Endothelial cell of umbilical vein (primary cell): Measurements from ENCODE around the gene CAMK2D.
A peak's percentile ranks its signal among the peaks of the same experiment; 100 is the strongest.

ENCODE experiments used
- EZH2 ChIP-seq: IDR thresholded peaks from 2 replicates; pipeline ENCODE4 v1.6.1; 2012; ENCODE audit warnings: borderline replicate concordance, low read depth, mild to moderate bottlenecking, moderate library complexity, low read length, inconsistent platforms; ENCODE audit not compliant: severe bottlenecking
- JUN ChIP-seq: IDR thresholded peaks from 2 replicates; pipeline ENCODE4 v1.6.1; 2011; ENCODE audit warnings: borderline replicate concordance, low read depth; ENCODE audit not compliant: insufficient read length, insufficient read depth
- MYC ChIP-seq: IDR thresholded peaks from one replicate; pipeline ENCODE4 v1.6.1; 2011; ENCODE audit warnings: mild to moderate bottlenecking, low read depth, low read length
- POLR2A ChIP-seq: IDR thresholded peaks from 2 replicates; pipeline ENCODE4 v1.6.1; 2012; ENCODE audit warnings: low read depth, mild to moderate bottlenecking, control low read depth, low read length
- POLR2AphosphoS5 ChIP-seq: IDR thresholded peaks from 2 replicates; pipeline ENCODE4 v1.6.1; 2012; ENCODE audit warnings: low read depth, mild to moderate bottlenecking, control low read depth, low read length, moderate library complexity; ENCODE audit not compliant: insufficient read depth
- TF ChIP-seq, protein P1 (sequence below), 2 donors: IDR thresholded peaks; 1 replicate in 1 of 2; 2 replicates in 1 of 2; pipeline ENCODE4 v1.5.1; 2011; ENCODE audit warnings: low read length in 2 of 2, mild to moderate bottlenecking in 2 of 2, moderate library complexity in 2 of 2, control low read depth in 1 of 2, inconsistent platforms in 1 of 2, low read depth in 1 of 2; ENCODE audit not compliant: insufficient read depth in 1 of 2; ENCODE audit errors: extremely low read depth in 1 of 2
- TF ChIP-seq, protein P2 (sequence below): IDR thresholded peaks from 2 replicates; pipeline ENCODE4 v1.6.1; 2011; ENCODE audit not compliant: insufficient read depth, insufficient read length

DNA sequence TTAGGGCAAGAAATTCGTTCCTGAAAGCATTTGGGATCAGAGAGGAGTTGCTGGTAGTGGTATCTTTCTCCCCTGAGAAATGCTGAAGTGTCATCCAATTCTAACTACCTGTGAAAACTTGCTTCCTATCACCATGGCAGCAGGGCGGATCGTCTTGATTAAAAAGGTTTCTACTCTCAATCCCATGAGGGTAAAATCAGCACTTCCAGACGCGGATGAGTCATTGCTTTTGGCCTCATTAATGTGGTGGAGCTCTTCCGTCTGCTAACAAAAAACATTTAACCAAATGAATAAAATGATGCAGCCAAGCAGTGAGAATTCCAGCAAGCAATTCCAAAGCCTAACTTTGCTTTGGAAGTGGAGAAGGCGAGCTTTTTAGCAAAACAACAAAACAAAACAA is 325.6 kb downstream of the CAMK2D start:
- TF ChIP-seq, protein P1, sequence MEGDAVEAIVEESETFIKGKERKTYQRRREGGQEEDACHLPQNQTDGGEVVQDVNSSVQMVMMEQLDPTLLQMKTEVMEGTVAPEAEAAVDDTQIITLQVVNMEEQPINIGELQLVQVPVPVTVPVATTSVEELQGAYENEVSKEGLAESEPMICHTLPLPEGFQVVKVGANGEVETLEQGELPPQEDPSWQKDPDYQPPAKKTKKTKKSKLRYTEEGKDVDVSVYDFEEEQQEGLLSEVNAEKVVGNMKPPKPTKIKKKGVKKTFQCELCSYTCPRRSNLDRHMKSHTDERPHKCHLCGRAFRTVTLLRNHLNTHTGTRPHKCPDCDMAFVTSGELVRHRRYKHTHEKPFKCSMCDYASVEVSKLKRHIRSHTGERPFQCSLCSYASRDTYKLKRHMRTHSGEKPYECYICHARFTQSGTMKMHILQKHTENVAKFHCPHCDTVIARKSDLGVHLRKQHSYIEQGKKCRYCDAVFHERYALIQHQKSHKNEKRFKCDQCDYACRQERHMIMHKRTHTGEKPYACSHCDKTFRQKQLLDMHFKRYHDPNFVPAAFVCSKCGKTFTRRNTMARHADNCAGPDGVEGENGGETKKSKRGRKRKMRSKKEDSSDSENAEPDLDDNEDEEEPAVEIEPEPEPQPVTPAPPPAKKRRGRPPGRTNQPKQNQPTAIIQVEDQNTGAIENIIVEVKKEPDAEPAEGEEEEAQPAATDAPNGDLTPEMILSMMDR (IDR thresholded peaks at IDR 0.05; ENCODE audit: extremely low read depth in 1 of 2, insufficient read depth in 1 of 2, low read depth in 1 of 2, low read length in 2 of 2): no peak
- no peak for TF ChIP-seq EZH2
- TF ChIP-seq POLR2AphosphoS5: no peak
- no peak for TF ChIP-seq POLR2A
- TF ChIP-seq, protein P2, sequence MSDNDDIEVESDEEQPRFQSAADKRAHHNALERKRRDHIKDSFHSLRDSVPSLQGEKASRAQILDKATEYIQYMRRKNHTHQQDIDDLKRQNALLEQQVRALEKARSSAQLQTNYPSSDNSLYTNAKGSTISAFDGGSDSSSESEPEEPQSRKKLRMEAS: no peak
- no peak for TF ChIP-seq MYC
- TF ChIP-seq JUN: peak; percentile 88
